Loucy (cell line): ENCODE results near the gene FRMD4A.

Experiments
- CTCF ChIP-seq: fragments of 200-600 bp; sonication (generic); conservative IDR thresholded peaks from 2 replicates; pipeline ENCODE4 v1.5.1; 2014; ENCODE audit warnings: mild to moderate bottlenecking, antibody characterized with exemption, low read length
- EZH2phosphoT487 ChIP-seq: fragments of 200-600 bp; IDR thresholded peaks from 2 replicates; pipeline ENCODE4 v1.6.1; 2018; ENCODE audit warnings: antibody characterized with exemption, mild to moderate bottlenecking, moderate library complexity, borderline replicate concordance

GRCh38 chr10:14172336-14172950 lies 158.3 kb downstream of the FRMD4A start:
- TF ChIP-seq CTCF (no peak), EZH2phosphoT487 (no peak)
